Globus pallidus (tissue), 1 donor: Measurements from ENCODE around the gene NAP1L1.
"Not testable (repeated sequence)": the region's sequence is repeated elsewhere in the genome, so short reads cannot be mapped to it uniquely, and the experiment has no call there.

Experiments used
- DNase-seq: peaks from one replicate; pipeline ENCODE4 v3.0.0-alpha.2; 2015; ENCODE audit warnings: low spot score

NAP1L1 gene

GRCh38 chr12:75990189-75990912 is 94.1 kb downstream of the NAP1L1 start:
- DNase-seq: no peak

- not testable (repeated sequence) for DNase-seq
Measured at GRCh38 chr12:75987709-75988108, 96.8 kb downstream of the NAP1L1 start.
